Measurements from ENCODE around the gene SKAP1. TPM values are rescaled to one million over a fixed set of nuclear protein-coding genes. Genes with fewer than 3 reads are reported as not detected.

The SKAP1 gene
- polyA plus RNA-seq, 1 of the 3 experiments (the other 2 are of a cell fraction) = not detected

- TF ChIP-seq PBX3 (IDR thresholded peaks at IDR 0.05) = no peak
- no peak for TF ChIP-seq GABPA (IDR thresholded peaks at IDR 0.05; ENCODE audit: low read depth)
- no peak for TF ChIP-seq FOSL2 (IDR thresholded peaks at IDR 0.05; ENCODE audit: borderline replicate concordance, low read depth)
- TF ChIP-seq NFIC (IDR thresholded peaks at IDR 0.05; ENCODE audit: borderline replicate concordance) = no peak
- no peak for TF ChIP-seq CTCF (IDR thresholded peaks at IDR 0.05)
- no peak for TF ChIP-seq EZH2phosphoT487 (IDR thresholded peaks at IDR 0.05; ENCODE audit: borderline replicate concordance, low read depth)
- TF ChIP-seq TCF12 (IDR thresholded peaks at IDR 0.05) = no peak
These were observed 250.7 kb downstream of the SKAP1 start (continued) for GRCh38 chr17:48179071-48179945.

- Histone ChIP-seq H3K9me2 (no peaks in the 10 kb centered on the region), H3K9me3 (no peaks in the 10 kb centered on the region), H3K79me2 (ENCODE audit: insufficient read depth) (no peaks in the 10 kb centered on the region), H3K4me1 (ENCODE audit: control insufficient read depth in 1 of 2, insufficient read depth in 2 of 2, low read depth in 1 of 2, low read length in 1 of 2) (no peaks in the 10 kb centered on the region), H3K27me3 (ENCODE audit: insufficient read depth) (peaks cover 69% of the 10 kb centered on the region), H3K9ac (no peak overlapping the region), H3K4me2 (no peak overlapping the region), H3F3A (replicated peaks; ENCODE audit: insufficient read depth) (no peaks in the 10 kb centered on the region), H2AFZ (ENCODE audit: low read depth) (no peak overlapping the region), H3K27ac (ENCODE audit: low read depth in 2 of 2, low read length in 1 of 2) (no peak overlapping the region), H3K4me3 (ENCODE audit: low read depth in 2 of 2, low read length in 1 of 2) (no peak overlapping the region), H3K36me3 (replicated peaks in 1 of 2; ENCODE audit: control insufficient read depth in 1 of 2, insufficient read depth in 2 of 2, low read length in 1 of 2) (no peaks in the 10 kb centered on the region), H4K20me1 (ENCODE audit: insufficient read depth) (no peaks in the 10 kb centered on the region)
- ChIA-PET POLR2A (no interaction called here), CTCF (interaction anchor here (0.7 to 1.5 kb wide), 3 partner anchors 9 to 158 kb away, joined by 3 to 4 read pairs (median 3); no protein-coding TSS in a partner anchor)
- 6% methylated on average over 4 of the region's 4 CpGs for WGBS (ENCODE audit: low lambda C conversion rate)
- TF ChIP-seq EZH2phosphoT487 (IDR thresholded peaks at IDR 0.05; ENCODE audit: borderline replicate concordance, low read depth) = no peak
- DNase-seq = no peak
These were observed 251.7 kb downstream of the SKAP1 start for GRCh38 chr17:48178317-48178716.

GRCh38 chr17:48177816-48178215 lies 252.2 kb downstream of the SKAP1 start:
- peaks cover 70% of the 10 kb centered on the region for H3K27me3 ChIP-seq (ENCODE audit: insufficient read depth)
- H3F3A ChIP-seq (replicated peaks; ENCODE audit: insufficient read depth) = no peaks in the 10 kb centered on the region

More at GRCh38 chr17:48177816-48178215, 252.2 kb downstream of the SKAP1 start:
- ChIA-PET CTCF (interaction anchor here (0.6 to 1.5 kb wide), 4 partner anchors 9 to 101 kb away, joined by 3 to 4 read pairs (median 3); no protein-coding TSS in a partner anchor), POLR2A (no interaction called here)
- H3K4me1 ChIP-seq (ENCODE audit: control insufficient read depth in 1 of 2, insufficient read depth in 2 of 2, low read depth in 1 of 2, low read length in 1 of 2) = no peaks in the 10 kb centered on the region
- H3K79me2 ChIP-seq (ENCODE audit: insufficient read depth) = no peaks in the 10 kb centered on the region
- TF ChIP-seq USF1 (IDR thresholded peaks at IDR 0.05; ENCODE audit: borderline replicate concordance, low read depth) = no peak
- TF ChIP-seq RXRA (IDR thresholded peaks at IDR 0.05; ENCODE audit: borderline replicate concordance, low read depth) = no peak
- no peak for TF ChIP-seq CTCF (IDR thresholded peaks at IDR 0.05)
- no peak for TF ChIP-seq NFIC (IDR thresholded peaks at IDR 0.05; ENCODE audit: borderline replicate concordance)
- no peak for DNase-seq
- H3K36me3 ChIP-seq (replicated peaks in 1 of 2; ENCODE audit: control insufficient read depth in 1 of 2, insufficient read depth in 2 of 2, low read length in 1 of 2) = no peaks in the 10 kb centered on the region
- no peak overlapping the region for H3K4me3 ChIP-seq (ENCODE audit: low read depth in 2 of 2, low read length in 1 of 2)
- H3K9ac ChIP-seq = no peak overlapping the region
- H4K20me1 ChIP-seq (ENCODE audit: insufficient read depth) = no peaks in the 10 kb centered on the region
- no peak overlapping the region for H2AFZ ChIP-seq (ENCODE audit: low read depth)
- no peaks in the 10 kb centered on the region for H3K9me2 ChIP-seq
- H3K4me2 ChIP-seq = no peak overlapping the region
- no peaks in the 10 kb centered on the region for H3K9me3 ChIP-seq
- no peak overlapping the region for H3K27ac ChIP-seq (ENCODE audit: low read depth in 2 of 2, low read length in 1 of 2)
- 0% methylated on average over 1 of the region's 1 CpG for WGBS (ENCODE audit: low lambda C conversion rate)

Measured in SK-N-SH (cell line).